ENCODE measurements around the gene TMEM190.

- TF ChIP-seq CTCF (IDR thresholded peaks at IDR 0.05) (no peak), POLR2A (IDR thresholded peaks at IDR 0.05) (no peak)
These were observed 7.7 kb upstream of the TMEM190 start for GRCh38 chr19:55368701-55369563.
